ENCODE results near the gene IFIT3. TPM values are rescaled to one million over a fixed set of nuclear protein-coding genes. Genes with fewer than 3 reads are reported as not detected.

The IFIT3 gene
- total RNA-seq, 2 experiments from 2014 or later: 0.17 to 0.35 TPM

DNA sequence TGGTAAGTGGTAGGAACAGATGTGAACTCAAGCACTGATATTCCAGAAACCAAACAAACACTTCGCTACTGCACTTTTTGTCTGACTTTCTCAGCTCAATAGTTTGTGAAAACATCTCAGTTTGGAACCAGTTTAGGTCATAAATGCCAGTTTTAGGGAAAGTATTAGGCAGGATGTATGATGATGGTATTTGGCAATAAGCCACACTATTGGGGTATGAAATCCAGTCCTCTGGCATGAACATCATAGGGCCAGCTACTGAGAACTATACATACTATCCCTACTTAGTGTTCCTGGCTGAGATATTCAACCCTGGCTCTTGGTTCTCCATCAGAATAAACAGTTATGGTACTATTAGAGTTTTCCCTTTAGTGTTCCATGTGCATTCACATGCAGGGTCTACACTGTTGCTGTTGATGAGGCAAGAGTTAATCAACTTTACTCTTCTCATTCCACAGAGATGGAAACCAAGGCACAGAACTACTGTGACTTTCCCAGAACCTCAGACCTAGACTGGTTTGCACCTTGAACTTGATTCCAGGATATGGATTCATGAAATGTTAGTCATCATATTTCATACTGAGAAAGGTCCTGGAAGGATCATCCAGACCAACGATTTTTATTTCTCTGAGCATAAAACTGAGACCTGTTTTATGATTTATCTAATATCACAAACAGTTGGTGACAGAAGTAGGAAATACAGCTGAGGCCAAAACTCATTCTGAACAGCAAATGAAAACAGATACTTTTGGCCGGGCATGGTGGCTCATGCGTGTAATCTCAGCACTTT, 46.0 kb upstream of the IFIT3 start:
- Histone ChIP-seq H3K4me2 (ENCODE audit: low read length) (no peak overlapping the region), H3K27ac (ENCODE audit: low read depth, low read length, poor library complexity, severe bottlenecking) (no peak overlapping the region), H4K20me1 (ENCODE audit: insufficient read depth, low read length) (no peaks in the 10 kb centered on the region), H3K9me3 (ENCODE audit: low read length) (no peaks in the 10 kb centered on the region), H3K79me2 (ENCODE audit: insufficient read depth, low read depth, low read length) (no peaks in the 10 kb centered on the region), H3K4me3 (ENCODE audit: low read depth, low read length, poor library complexity, severe bottlenecking) (no peak overlapping the region), H3K36me3 (ENCODE audit: insufficient read depth, low read length) (no peaks in the 10 kb centered on the region), H3K9me2 (ENCODE audit: insufficient read depth, low read length) (no peaks in the 10 kb centered on the region), H2AFZ (ENCODE audit: low read length) (no peak overlapping the region), H3K4me1 (ENCODE audit: insufficient read depth, low read length, poor library complexity, severe bottlenecking) (no peaks in the 10 kb centered on the region)
- no peak for DNase-seq (ENCODE audit: low spot score)
- intact Hi-C loops (cut with micrococcal nuclease; ENCODE audit: unreplicated experiment): no loop called here
- BruUV-seq (replicated peaks): no TSS peak
- ChIA-PET CTCF (ENCODE audit: unreplicated experiment) (no interaction called here), POLR2A (no interaction called here)
- TF ChIP-seq, protein P1, sequence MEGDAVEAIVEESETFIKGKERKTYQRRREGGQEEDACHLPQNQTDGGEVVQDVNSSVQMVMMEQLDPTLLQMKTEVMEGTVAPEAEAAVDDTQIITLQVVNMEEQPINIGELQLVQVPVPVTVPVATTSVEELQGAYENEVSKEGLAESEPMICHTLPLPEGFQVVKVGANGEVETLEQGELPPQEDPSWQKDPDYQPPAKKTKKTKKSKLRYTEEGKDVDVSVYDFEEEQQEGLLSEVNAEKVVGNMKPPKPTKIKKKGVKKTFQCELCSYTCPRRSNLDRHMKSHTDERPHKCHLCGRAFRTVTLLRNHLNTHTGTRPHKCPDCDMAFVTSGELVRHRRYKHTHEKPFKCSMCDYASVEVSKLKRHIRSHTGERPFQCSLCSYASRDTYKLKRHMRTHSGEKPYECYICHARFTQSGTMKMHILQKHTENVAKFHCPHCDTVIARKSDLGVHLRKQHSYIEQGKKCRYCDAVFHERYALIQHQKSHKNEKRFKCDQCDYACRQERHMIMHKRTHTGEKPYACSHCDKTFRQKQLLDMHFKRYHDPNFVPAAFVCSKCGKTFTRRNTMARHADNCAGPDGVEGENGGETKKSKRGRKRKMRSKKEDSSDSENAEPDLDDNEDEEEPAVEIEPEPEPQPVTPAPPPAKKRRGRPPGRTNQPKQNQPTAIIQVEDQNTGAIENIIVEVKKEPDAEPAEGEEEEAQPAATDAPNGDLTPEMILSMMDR (conservative IDR thresholded peaks at IDR 0.05; ENCODE audit: low read length): no peak
- no peak for TF ChIP-seq EZH2phosphoT487 (IDR thresholded peaks at IDR 0.05; ENCODE audit: borderline replicate concordance, low read depth, low read length)

DNA sequence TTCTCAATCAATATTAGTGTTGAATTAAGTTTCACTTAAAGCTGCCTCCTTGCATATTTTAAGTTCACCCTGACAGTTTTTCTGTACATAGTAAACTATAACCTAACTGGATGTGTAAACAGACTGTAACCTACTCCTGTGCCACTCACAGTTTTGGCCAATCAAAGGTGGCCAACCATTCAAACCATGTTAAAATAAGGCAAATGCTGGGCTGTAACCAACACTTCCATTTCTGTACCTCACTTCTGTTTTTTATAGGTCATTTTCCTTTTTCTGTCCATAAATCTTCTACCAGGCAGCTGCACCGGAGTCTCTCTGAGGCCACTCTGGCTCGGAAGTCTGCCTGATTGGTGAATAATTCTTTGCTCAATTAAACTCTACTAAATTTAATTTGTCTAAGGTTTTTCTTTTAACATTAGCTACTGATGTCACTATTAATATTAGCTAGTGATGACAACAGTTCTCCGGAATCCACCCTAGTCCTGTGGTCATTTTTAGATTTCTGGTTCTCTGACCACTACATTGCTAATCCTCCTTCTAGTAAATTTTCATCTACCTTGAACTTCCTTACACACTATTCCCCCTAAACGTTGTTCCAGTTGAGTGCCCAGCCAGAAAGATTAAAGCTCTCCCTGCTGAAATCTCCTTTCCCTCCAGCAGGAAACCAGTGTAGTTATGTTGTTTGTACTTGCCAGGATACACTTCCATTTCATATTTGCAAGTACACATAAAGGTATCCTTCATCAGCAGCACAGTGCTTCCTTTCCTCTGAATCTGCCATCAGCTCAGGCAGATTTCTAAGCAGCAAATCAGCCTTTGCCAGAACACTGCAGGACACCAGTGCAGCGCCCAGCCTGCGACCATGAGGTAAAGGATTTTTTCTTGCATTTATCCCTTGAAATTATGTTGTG, 44.5 kb upstream of the IFIT3 start:
- no peaks in the 10 kb centered on the region for H3K9me3 ChIP-seq (ENCODE audit: low read length)
- H3K4me3 ChIP-seq (ENCODE audit: low read depth, low read length, poor library complexity, severe bottlenecking): no peak overlapping the region
- TF ChIP-seq, protein P1 (conservative IDR thresholded peaks at IDR 0.05; ENCODE audit: low read length): no peak
- TF ChIP-seq EZH2phosphoT487 (IDR thresholded peaks at IDR 0.05; ENCODE audit: borderline replicate concordance, low read depth, low read length): no peak
- H2AFZ ChIP-seq (ENCODE audit: low read length): no peak overlapping the region
- CTCF ChIA-PET (ENCODE audit: unreplicated experiment): no interaction called here
- H3K36me3 ChIP-seq (ENCODE audit: insufficient read depth, low read length): no peaks in the 10 kb centered on the region
- no peaks in the 10 kb centered on the region for H3K4me1 ChIP-seq (ENCODE audit: insufficient read depth, low read length, poor library complexity, severe bottlenecking)
- no peaks in the 10 kb centered on the region for H3K79me2 ChIP-seq (ENCODE audit: insufficient read depth, low read depth, low read length)
- no peaks in the 10 kb centered on the region for H3K9me2 ChIP-seq (ENCODE audit: insufficient read depth, low read length)
- no peak for DNase-seq (ENCODE audit: low spot score)
- H3K27ac ChIP-seq (ENCODE audit: low read depth, low read length, poor library complexity, severe bottlenecking): no peak overlapping the region
- H3K4me2 ChIP-seq (ENCODE audit: low read length): no peak overlapping the region
- H4K20me1 ChIP-seq (ENCODE audit: insufficient read depth, low read length): no peaks in the 10 kb centered on the region
- intact Hi-C loops (cut with micrococcal nuclease; ENCODE audit: unreplicated experiment): no loop called here
- POLR2A ChIA-PET: no interaction called here
- BruUV-seq (replicated peaks): no TSS peak
